HepG2 (cell line): ENCODE results near the gene ADAMTS20. TPM values are rescaled to one million over a fixed set of nuclear protein-coding genes. Genes with fewer than 3 reads are reported as not detected.

Source experiments
- ATAC-seq: fragments of 200-7000 bp; cut with Tn5 transposase; 3 replicates; pipeline ENCODE4 v1.9.1; 2020; ENCODE audit warnings: mild to moderate bottlenecking, moderate library complexity
- BruUV-seq: library from RNA; stranded (reverse); fragments of 400-500 nt; replicated peaks from 2 replicates; lab custom pipeline; 2021; lab: Mats Ljungman, UMichigan
- CTCF ChIA-PET: fragments of 300-600 bp; formaldehyde crosslinking; extraction: SDS; loops from one replicate; lab custom pipeline; 2021; ENCODE audit warnings: low total read pairs, inconsistent platforms, low intra/inter-chr PET ratio; lab: Yijun Ruan, JAX
- POLR2A ChIA-PET: fragments of 350-600 bp; sonication (Branson Sonifier 250); formaldehyde crosslinking; loops from one replicate; lab custom pipeline; 2020; ENCODE audit warnings: antibody characterized with exemption, inconsistent platforms; lab: Yijun Ruan, JAX
- DNase-seq: peaks from one replicate; pipeline ENCODE4 v3.0.0-alpha.2; 2015; ENCODE audit warnings: low spot score
- FAIRE-seq: peaks from 3 replicates; lab custom pipeline; 2011; peaks lifted over from hg19 to GRCh38; lab: Jason Lieb, UNC
- H2AFZ ChIP-seq: one replicate; pipeline ENCODE4 v1.6.1; 2011; ENCODE audit warnings: low read length, inconsistent platforms
- H3K27ac ChIP-seq: fragments of 300-600 bp; 3 replicates; pipeline ENCODE4 v1.8.0; 2011; ENCODE audit warnings: mixed run types, mild to moderate bottlenecking, mixed read lengths, low read length, inconsistent platforms; ENCODE audit not compliant: insufficient read depth; ENCODE audit errors: extremely low read length
- H3K27me3 ChIP-seq, 2 experiments: fragments of 200-600 bp in 1 of 2; 2 replicates in 1 of 2; 3 replicates in 1 of 2; pipeline versions ENCODE4 v1.6.0 to v1.8.0; 2011; ENCODE audit warnings: low read length in 2 of 2, mild to moderate bottlenecking in 2 of 2, moderate library complexity in 2 of 2, inconsistent platforms in 1 of 2; ENCODE audit not compliant: insufficient read depth in 2 of 2, control insufficient read depth in 1 of 2
- H3K36me3 ChIP-seq, 2 experiments: fragments of 200-600 bp in 1 of 2; replicated peaks in 1 of 2; 2 replicates in 1 of 2; 3 replicates in 1 of 2; pipeline versions ENCODE4 v1.5.1 to v1.8.0; 2011; ENCODE audit warnings: low read length in 2 of 2, inconsistent platforms in 1 of 2; ENCODE audit not compliant: insufficient read depth in 2 of 2, control insufficient read depth in 1 of 2
- H3K4me1 ChIP-seq: 2 replicates; pipeline ENCODE4 v1.5.1; 2012; ENCODE audit warnings: low read length, inconsistent platforms; ENCODE audit not compliant: insufficient read depth
- H3K4me2 ChIP-seq: 2 replicates; pipeline ENCODE4 v1.6.0; 2011; ENCODE audit warnings: low read depth, low read length, inconsistent platforms
- H3K4me3 ChIP-seq, 3 experiments: fragments of 200-600 bp in 1 of 3; sonication (generic), shearing (Covaris generic) in 1 of 3; replicated peaks in 1 of 3; 2 replicates each; pipeline ENCODE4 v1.5.1; 2011 to 2016; ENCODE audit warnings: low read length in 3 of 3, inconsistent platforms in 2 of 3, low read depth in 2 of 3, mild to moderate bottlenecking in 2 of 3, control low read depth in 1 of 3, mixed read lengths in 1 of 3; ENCODE audit not compliant: insufficient read depth in 1 of 3
- H3K79me2 ChIP-seq: one replicate; pipeline ENCODE4 v1.6.1; 2011; ENCODE audit warnings: low read length, inconsistent platforms; ENCODE audit not compliant: insufficient read depth
- H3K9ac ChIP-seq: 2 replicates; pipeline ENCODE4 v1.6.0; 2011; ENCODE audit warnings: mild to moderate bottlenecking, low read depth, low read length, inconsistent platforms; ENCODE audit not compliant: insufficient read depth
- H3K9me3 ChIP-seq: 2 replicates; pipeline ENCODE4 v1.5.1; 2012; ENCODE audit warnings: mild to moderate bottlenecking, low read length
- H4K20me1 ChIP-seq: 2 replicates; pipeline ENCODE4 v1.6.0; 2011; ENCODE audit warnings: inconsistent platforms, mild to moderate bottlenecking, low read length, moderate library complexity; ENCODE audit not compliant: insufficient read depth
- CTCF ChIP-seq: sonication (generic); formaldehyde crosslinking; IDR thresholded peaks from 2 replicates; pipeline ENCODE4 v1.5.0; 2020; ENCODE audit warnings: mild to moderate bottlenecking, missing genetic modification reagents, moderate library complexity
- HINFP ChIP-seq: sonication (generic); formaldehyde crosslinking; IDR thresholded peaks from 2 replicates; pipeline ENCODE4 v1.4.0; 2020; ENCODE audit warnings: low read depth, mild to moderate bottlenecking, missing genetic modification reagents
- STAG1 ChIP-seq: sonication (generic); formaldehyde crosslinking; IDR thresholded peaks from 2 replicates; pipeline ENCODE4 v1.4.0; 2020; ENCODE audit warnings: missing genetic modification reagents
- THRA ChIP-seq: sonication (generic); formaldehyde crosslinking; IDR thresholded peaks from 2 replicates; pipeline ENCODE4 v1.4.0; 2020; ENCODE audit warnings: missing genetic modification reagents, borderline replicate concordance
- ZNF572 ChIP-seq: sonication (generic); formaldehyde crosslinking; IDR thresholded peaks from 2 replicates; pipeline ENCODE4 v1.5.1; 2020; ENCODE audit warnings: mild to moderate bottlenecking, missing genetic modification reagents
- ZXDC ChIP-seq: sonication (generic); formaldehyde crosslinking; IDR thresholded peaks from 2 replicates; pipeline ENCODE4 v1.5.0; 2020; ENCODE audit warnings: mild to moderate bottlenecking, missing genetic modification reagents
- in situ Hi-C: cut with HindIII; loops from 2 replicates; pipeline ENCODE4 v1.10.0; 2017; ENCODE audit warnings: low pct_unique_long_range_greater_than_20kb; ENCODE audit not compliant: extremely low pct_ligation_motif_present
- intact Hi-C: fragments of 100-400 bp; cut with micrococcal nuclease; formaldehyde crosslinking; loops from one replicate; pipeline ENCODE4 v1.10.0; 2022; ENCODE audit not compliant: unreplicated experiment
- polyA plus RNA-seq, 8 experiments: library from polyadenylated mRNA; depleted of rRNA in 3 of 8; stranded (reverse) in 7 of 8; unstranded in 1 of 8; fragments of >200 nt; fragmentation: Illumina TruSeq in 4 of 8; extraction: Trizol in 4 of 8; gene quantifications; 2 replicates each; pipeline versions ENCODE4 v1.2.1 to v1.2.3, GENCODE V29; 2011 to 2016; ENCODE audit warnings: low read depth in 4 of 8, missing spikeins in 1 of 8, mixed read lengths in 1 of 8; ENCODE audit not compliant: insufficient read depth in 1 of 8
- total RNA-seq, 5 experiments: library from RNA; depleted of rRNA; stranded (reverse); fragments of >200 nt; fragmentation: Illumina TruSeq; extraction: Trizol; gene quantifications; 2 replicates each; pipeline ENCODE4 v1.2.3, GENCODE V29; 2016; ENCODE audit warnings: low read depth in 1 of 5

Gene ADAMTS20
- total and polyA plus RNA-seq, 2 of the 13 experiments (the other 11 are each of a cell fraction or from before 2014, with no cell fraction given): not detected

- no TSS peak for BruUV-seq
- Histone ChIP-seq H2AFZ (no peak overlapping the region), H3K4me2 (no peak overlapping the region), H3K4me3 (no peak overlapping the region), H3K4me1 (no peaks in the 10 kb centered on the region), H3K79me2 (no peaks in the 10 kb centered on the region), H3K36me3 (no peaks in the 10 kb centered on the region), H4K20me1 (no peaks in the 10 kb centered on the region), H3K27me3 (no peaks in the 10 kb centered on the region), H3K27ac (no peak overlapping the region), H3K9me3 (peaks cover 3% of the 10 kb centered on the region; the same call in 1 of the 2 replicates), H3K9ac (no peak overlapping the region)
- intact Hi-C loops (loop anchor here (2.0 kb wide), 1 partner anchor 856 kb away; no protein-coding TSS in a partner anchor), in situ Hi-C loops (loop anchor here (25.0 kb wide), 1 partner anchor 852 kb away; no protein-coding TSS in a partner anchor)
- peak; percentile 67 for ATAC-seq
- no peak for FAIRE-seq
- DNase-seq: peak; percentile 2
- ChIA-PET POLR2A (no interaction called here), CTCF (no interaction called here)
- TF ChIP-seq CTCF (CRISPR knock-in tag) (peak; percentile 55), HINFP (no peak), STAG1 (CRISPR knock-in tag) (peak; percentile 63), ZXDC (no peak), ZNF572 (CRISPR knock-in tag) (no peak), THRA (CRISPR knock-in tag) (peak; percentile 23; the same call in 1 of the 2 replicates)
Measured at GRCh38 chr12:43338848-43339526, 213.0 kb downstream of the ADAMTS20 start.
